ENCODE data around the gene CLDN18. TPM values are rescaled to one million over a fixed set of nuclear protein-coding genes. Genes with fewer than 3 reads are reported as not detected.

Gene CLDN18
- not detected in 2 replicates for total RNA-seq

GRCh38 chr3:138009476-138010272 is at the start of gene CLDN18:
Gene CLDN18, plus strand, starts transcription at chr3:138010165. Its CDS starts 61 bp downstream, at chr3:138010226.

Other genes starting within 250 kb of the CLDN18 start
- not detected in 2 replicates for gene SOX14, start 245.8 kb upstream of the CLDN18 start, total RNA-seq
- gene DZIP1L, start 105.4 kb downstream of the CLDN18 start, total RNA-seq = 18.2 and 26.0 TPM in 2 replicates
- not detected in 2 replicates for gene A4GNT, start 122.2 kb downstream of the CLDN18 start, total RNA-seq
- gene DBR1, start 164.8 kb downstream of the CLDN18 start, total RNA-seq = 14.9 and 17.7 TPM in 2 replicates
- 34.3 and 46.0 TPM in 2 replicates for gene ARMC8, start 177.1 kb downstream of the CLDN18 start, total RNA-seq